Progenitor cell of endocrine pancreas (in vitro differentiated cells): ENCODE data around the gene PDPN. TPM values are rescaled to one million over a fixed set of nuclear protein-coding genes. Genes with fewer than 3 reads are reported as not detected.

Experiments used
- DNase-seq: peaks from one replicate; pipeline ENCODE4 v3.0.0; 2021; ENCODE audit warnings: low spot score; ENCODE audit not compliant: unreplicated experiment
- H3K27ac Mint-ChIP-seq: 2 replicates; pipeline ENCODE4 v1.8.0; 2021; ENCODE audit warnings: mild to moderate bottlenecking, moderate library complexity, mixed read lengths
- H3K27me3 Mint-ChIP-seq: 2 replicates; pipeline ENCODE4 v1.8.0; 2021; ENCODE audit warnings: mixed read lengths
- H3K36me3 Mint-ChIP-seq: 2 replicates; pipeline ENCODE4 v1.8.0; 2022; ENCODE audit warnings: mixed read lengths; ENCODE audit not compliant: insufficient read depth
- H3K4me1 Mint-ChIP-seq: 2 replicates; pipeline ENCODE4 v1.8.0; 2021; ENCODE audit warnings: low read depth, mixed read lengths
- H3K4me3 Mint-ChIP-seq: 2 replicates; pipeline ENCODE4 v1.8.0; 2021; ENCODE audit warnings: low read depth, mild to moderate bottlenecking, moderate library complexity, mixed read lengths
- H3K9me3 Mint-ChIP-seq: 2 replicates; pipeline ENCODE4 v1.8.0; 2021; ENCODE audit warnings: low read depth, mixed read lengths
- total RNA-seq: library from RNA; stranded (reverse); gene quantifications from 2 replicates; pipeline ENCODE4 v1.2.1, GENCODE V29; 2021
- TF ChIP-seq, protein P1 (sequence below): fragments of 200-600 bp; sonication (generic); IDR thresholded peaks from one replicate; pipeline ENCODE4 v1.5.0; 2021; ENCODE audit warnings: antibody characterized with exemption, mild to moderate bottlenecking; ENCODE audit not compliant: unreplicated experiment

PDPN gene
- total RNA-seq, 1 donor from 2014 or later = 9.5 TPM

DNA sequence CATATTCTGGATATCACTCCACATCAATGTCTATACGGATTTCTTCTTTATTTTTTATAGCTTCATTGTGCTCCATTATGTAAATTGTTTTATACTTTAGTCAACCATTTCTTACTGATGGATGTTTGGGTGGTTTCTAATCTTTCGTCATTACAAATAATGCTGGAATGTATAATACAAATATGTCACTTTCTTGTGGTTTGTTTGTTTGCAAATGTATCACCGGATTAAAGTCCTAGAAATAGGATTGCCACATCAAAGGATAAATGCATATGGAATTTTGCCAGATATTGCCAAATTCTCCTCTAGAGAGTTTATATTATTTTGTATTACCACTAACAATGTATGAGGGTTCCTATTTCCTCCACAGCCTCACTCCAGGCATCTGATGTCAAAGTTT is 67.6 kb downstream of the PDPN start:
- TF ChIP-seq, protein P1, sequence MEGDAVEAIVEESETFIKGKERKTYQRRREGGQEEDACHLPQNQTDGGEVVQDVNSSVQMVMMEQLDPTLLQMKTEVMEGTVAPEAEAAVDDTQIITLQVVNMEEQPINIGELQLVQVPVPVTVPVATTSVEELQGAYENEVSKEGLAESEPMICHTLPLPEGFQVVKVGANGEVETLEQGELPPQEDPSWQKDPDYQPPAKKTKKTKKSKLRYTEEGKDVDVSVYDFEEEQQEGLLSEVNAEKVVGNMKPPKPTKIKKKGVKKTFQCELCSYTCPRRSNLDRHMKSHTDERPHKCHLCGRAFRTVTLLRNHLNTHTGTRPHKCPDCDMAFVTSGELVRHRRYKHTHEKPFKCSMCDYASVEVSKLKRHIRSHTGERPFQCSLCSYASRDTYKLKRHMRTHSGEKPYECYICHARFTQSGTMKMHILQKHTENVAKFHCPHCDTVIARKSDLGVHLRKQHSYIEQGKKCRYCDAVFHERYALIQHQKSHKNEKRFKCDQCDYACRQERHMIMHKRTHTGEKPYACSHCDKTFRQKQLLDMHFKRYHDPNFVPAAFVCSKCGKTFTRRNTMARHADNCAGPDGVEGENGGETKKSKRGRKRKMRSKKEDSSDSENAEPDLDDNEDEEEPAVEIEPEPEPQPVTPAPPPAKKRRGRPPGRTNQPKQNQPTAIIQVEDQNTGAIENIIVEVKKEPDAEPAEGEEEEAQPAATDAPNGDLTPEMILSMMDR = no peak

DNA sequence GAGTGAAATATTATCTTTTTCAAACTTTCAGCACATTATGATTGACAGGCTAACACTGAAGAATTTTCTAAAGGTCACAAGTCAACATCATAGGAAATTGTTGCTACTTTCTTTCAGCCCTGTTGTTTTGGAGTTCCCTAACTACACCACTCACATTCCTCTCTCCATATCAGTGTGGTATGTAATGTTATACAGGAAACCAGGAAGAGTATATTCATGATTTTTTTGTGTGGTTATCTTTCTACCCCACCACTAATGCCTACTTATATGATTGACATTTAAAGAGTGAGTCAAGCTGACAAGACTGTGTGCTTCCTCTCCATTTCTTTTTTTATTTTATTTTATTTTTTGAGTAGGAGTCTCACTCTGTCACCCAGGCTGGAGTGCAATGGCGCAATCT is 68.6 kb downstream of the PDPN start:
- no peaks in the 10 kb centered on the region for H3K4me1 Mint-ChIP-seq
- DNase-seq = no peak
- H3K27ac Mint-ChIP-seq = no peak overlapping the region
- H3K27me3 Mint-ChIP-seq = peaks cover 3% of the 10 kb centered on the region
- TF ChIP-seq, protein P1 = no peak
- H3K9me3 Mint-ChIP-seq = peaks cover 8% of the 10 kb centered on the region
- H3K36me3 Mint-ChIP-seq = no peaks in the 10 kb centered on the region
- H3K4me3 Mint-ChIP-seq = no peak overlapping the region

More for the DNA sequence above, 67.6 kb downstream of the PDPN start:
- no peak overlapping the region for H3K27ac Mint-ChIP-seq
- H3K4me3 Mint-ChIP-seq = no peak overlapping the region
- peaks cover 8% of the 10 kb centered on the region for H3K9me3 Mint-ChIP-seq
- DNase-seq = no peak
- H3K36me3 Mint-ChIP-seq = no peaks in the 10 kb centered on the region
- H3K27me3 Mint-ChIP-seq = peaks cover 3% of the 10 kb centered on the region
- H3K4me1 Mint-ChIP-seq = no peaks in the 10 kb centered on the region

- no peak for DNase-seq
- TF ChIP-seq, protein P1 = no peak
- Mint-ChIP-seq H3K9me3 (peaks cover 4% of the 10 kb centered on the region), H3K36me3 (peaks cover 2% of the 10 kb centered on the region), H3K4me3 (no peak overlapping the region), H3K27me3 (no peaks in the 10 kb centered on the region), H3K27ac (no peak overlapping the region), H3K4me1 (no peaks in the 10 kb centered on the region)
Observed at GRCh38 chr1:13661539-13661938, 77.9 kb downstream of the PDPN start.

- Mint-ChIP-seq H3K4me1 (no peaks in the 10 kb centered on the region), H3K4me3 (no peak overlapping the region), H3K36me3 (peaks cover 2% of the 10 kb centered on the region), H3K27ac (no peak overlapping the region), H3K27me3 (no peaks in the 10 kb centered on the region), H3K9me3 (peaks cover 4% of the 10 kb centered on the region)
- no peak for DNase-seq
- TF ChIP-seq, protein P1 = no peak
Observed at GRCh38 chr1:13662493-13662892, 78.9 kb downstream of the PDPN start.

DNA sequence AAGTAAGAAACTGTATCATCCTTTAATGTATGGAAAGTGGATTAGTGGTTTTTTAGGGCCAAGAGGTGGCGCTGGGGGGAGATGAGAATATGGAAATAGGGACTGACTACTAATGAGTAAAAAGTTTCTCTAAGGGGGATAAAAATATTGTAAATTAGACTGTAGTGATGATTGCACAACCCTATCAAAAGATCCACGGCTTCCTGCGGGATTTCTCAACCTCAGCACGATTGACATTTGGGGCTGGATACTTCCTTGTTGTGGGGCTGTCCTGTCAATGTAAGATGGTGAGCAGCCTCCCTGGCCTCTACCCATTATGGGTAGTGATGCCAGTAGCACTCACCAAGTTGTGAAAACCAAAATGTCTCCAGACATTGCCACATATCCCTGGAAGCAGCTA is 80.3 kb downstream of the PDPN start:
- TF ChIP-seq, protein P1 = no peak
- no peak overlapping the region for H3K4me3 Mint-ChIP-seq
- H3K9me3 Mint-ChIP-seq = peaks cover 4% of the 10 kb centered on the region
- peaks cover 2% of the 10 kb centered on the region for H3K36me3 Mint-ChIP-seq
- H3K27me3 Mint-ChIP-seq = no peaks in the 10 kb centered on the region
- H3K4me1 Mint-ChIP-seq = no peaks in the 10 kb centered on the region
- H3K27ac Mint-ChIP-seq = no peak overlapping the region
- no peak for DNase-seq
